ENCODE data around the gene PRKCH. TPM values are rescaled to one million over a fixed set of nuclear protein-coding genes. Genes with fewer than 3 reads are reported as not detected.

The PRKCH gene
- total RNA-seq, 1 donor from 2014 or later: 18.4 TPM

GRCh38 chr14:61573748-61574513 lies 252.6 kb downstream of the PRKCH start:
- no peak for DNase-seq
- H3K27ac ChIP-seq (replicated peaks): no peak overlapping the region
- no peak overlapping the region for H3K4me3 ChIP-seq
- H3K36me3 ChIP-seq: no peaks in the 10 kb centered on the region
- H3K27me3 ChIP-seq (ENCODE audit: low read depth): no peaks in the 10 kb centered on the region
- intact Hi-C loops (cut with micrococcal nuclease): no loop called here
- peaks cover 29% of the 10 kb centered on the region for H3K4me1 ChIP-seq
- no peaks in the 10 kb centered on the region for H3K9me3 ChIP-seq (replicated peaks)
- no peak for TF ChIP-seq CTCF (IDR thresholded peaks at IDR 0.05; ENCODE audit: borderline replicate concordance)

GRCh38 chr14:61574514-61574807 lies 253.1 kb downstream of the PRKCH start:
- H3K4me1 ChIP-seq: peaks cover 24% of the 10 kb centered on the region
- intact Hi-C loops (cut with micrococcal nuclease): no loop called here
- H3K36me3 ChIP-seq: no peaks in the 10 kb centered on the region
- no peak for DNase-seq
- H3K27ac ChIP-seq (replicated peaks): no peak overlapping the region
- H3K9me3 ChIP-seq (replicated peaks): no peaks in the 10 kb centered on the region
- H3K4me3 ChIP-seq: no peak overlapping the region
- H3K27me3 ChIP-seq (ENCODE audit: low read depth): no peaks in the 10 kb centered on the region
- no peak for TF ChIP-seq CTCF (IDR thresholded peaks at IDR 0.05; ENCODE audit: borderline replicate concordance)

DNA sequence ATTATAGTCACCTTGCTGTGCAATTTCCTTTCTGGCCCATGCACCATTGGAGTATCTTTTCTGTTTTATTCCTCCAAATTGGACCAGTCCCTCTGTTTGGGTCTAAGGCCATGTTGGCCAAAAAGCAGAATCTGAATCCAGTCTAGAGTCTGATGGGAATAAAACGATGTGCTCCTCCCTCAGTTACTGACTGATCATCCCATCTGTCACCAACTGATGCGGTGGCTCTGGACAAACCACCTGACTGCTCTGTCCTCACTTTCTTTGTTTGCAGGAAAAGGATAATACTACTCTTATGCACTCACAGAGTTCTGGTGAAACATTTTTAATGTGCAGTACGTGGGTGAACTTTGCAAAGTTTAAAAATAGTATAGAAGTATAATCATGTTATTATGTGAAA lies 253.7 kb downstream of the PRKCH start:
- no peaks in the 10 kb centered on the region for H3K36me3 ChIP-seq
- no peak for DNase-seq
- TF ChIP-seq CTCF (IDR thresholded peaks at IDR 0.05; ENCODE audit: borderline replicate concordance): no peak
- H3K27me3 ChIP-seq (ENCODE audit: low read depth): no peaks in the 10 kb centered on the region
- peaks cover 17% of the 10 kb centered on the region for H3K4me1 ChIP-seq
- H3K9me3 ChIP-seq (replicated peaks): no peaks in the 10 kb centered on the region
- no peak overlapping the region for H3K27ac ChIP-seq (replicated peaks)
- no peak overlapping the region for H3K4me3 ChIP-seq
- intact Hi-C loops (cut with micrococcal nuclease): no loop called here

DNA sequence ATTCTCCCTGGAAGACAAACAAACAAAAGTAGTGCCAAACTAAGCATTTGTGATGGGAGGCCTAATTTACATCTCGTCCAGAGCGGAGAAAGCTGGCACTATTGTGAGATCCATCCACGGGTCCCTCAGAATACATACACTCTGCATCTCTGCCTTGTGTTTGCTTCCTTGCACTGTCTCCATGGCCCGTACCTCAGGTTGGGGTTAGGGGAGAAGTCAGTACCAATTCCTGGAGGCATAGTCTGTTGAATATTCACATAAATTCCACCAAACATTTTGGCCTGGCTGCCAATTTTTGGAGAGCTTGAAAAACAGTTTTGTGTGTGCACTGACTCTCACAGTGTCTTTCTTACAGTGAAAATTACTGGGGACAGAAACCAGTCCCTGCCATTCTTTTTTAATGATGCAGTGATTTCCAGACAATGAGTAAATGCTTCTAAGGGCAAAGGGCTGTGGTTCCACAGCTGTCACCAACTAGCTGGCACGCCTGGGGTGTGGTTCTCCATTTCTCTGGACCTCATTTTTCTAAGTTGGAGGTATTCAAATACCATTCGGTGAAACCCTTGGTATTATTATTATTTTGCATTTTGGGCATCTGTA lies 254.3 kb downstream of the PRKCH start:
- TF ChIP-seq CTCF (IDR thresholded peaks at IDR 0.05; ENCODE audit: borderline replicate concordance): no peak
- Histone ChIP-seq H3K9me3 (replicated peaks) (no peaks in the 10 kb centered on the region), H3K27me3 (ENCODE audit: low read depth) (no peaks in the 10 kb centered on the region), H3K36me3 (no peaks in the 10 kb centered on the region), H3K4me1 (peaks cover 12% of the 10 kb centered on the region), H3K27ac (replicated peaks) (no peak overlapping the region), H3K4me3 (no peak overlapping the region)
- no peak for DNase-seq
- intact Hi-C loops (cut with micrococcal nuclease): no loop called here

- no peaks in the 10 kb centered on the region for H3K27me3 ChIP-seq (ENCODE audit: low read depth)
- intact Hi-C loops (cut with micrococcal nuclease): no loop called here
- no peaks in the 10 kb centered on the region for H3K36me3 ChIP-seq
- H3K9me3 ChIP-seq (replicated peaks): no peaks in the 10 kb centered on the region
- H3K27ac ChIP-seq (replicated peaks): no peak overlapping the region
- H3K4me3 ChIP-seq: no peak overlapping the region
- DNase-seq: no peak
- TF ChIP-seq CTCF (IDR thresholded peaks at IDR 0.05; ENCODE audit: borderline replicate concordance): no peak
- H3K4me1 ChIP-seq: peaks cover 9% of the 10 kb centered on the region
Observed at GRCh38 chr14:61577506-61577931, 256.1 kb downstream of the PRKCH start.

Data from left ventricle myocardium inferior (tissue), 1 donor.